Measurements from ENCODE around the gene TBXA2R.

- TF ChIP-seq, protein P1, sequence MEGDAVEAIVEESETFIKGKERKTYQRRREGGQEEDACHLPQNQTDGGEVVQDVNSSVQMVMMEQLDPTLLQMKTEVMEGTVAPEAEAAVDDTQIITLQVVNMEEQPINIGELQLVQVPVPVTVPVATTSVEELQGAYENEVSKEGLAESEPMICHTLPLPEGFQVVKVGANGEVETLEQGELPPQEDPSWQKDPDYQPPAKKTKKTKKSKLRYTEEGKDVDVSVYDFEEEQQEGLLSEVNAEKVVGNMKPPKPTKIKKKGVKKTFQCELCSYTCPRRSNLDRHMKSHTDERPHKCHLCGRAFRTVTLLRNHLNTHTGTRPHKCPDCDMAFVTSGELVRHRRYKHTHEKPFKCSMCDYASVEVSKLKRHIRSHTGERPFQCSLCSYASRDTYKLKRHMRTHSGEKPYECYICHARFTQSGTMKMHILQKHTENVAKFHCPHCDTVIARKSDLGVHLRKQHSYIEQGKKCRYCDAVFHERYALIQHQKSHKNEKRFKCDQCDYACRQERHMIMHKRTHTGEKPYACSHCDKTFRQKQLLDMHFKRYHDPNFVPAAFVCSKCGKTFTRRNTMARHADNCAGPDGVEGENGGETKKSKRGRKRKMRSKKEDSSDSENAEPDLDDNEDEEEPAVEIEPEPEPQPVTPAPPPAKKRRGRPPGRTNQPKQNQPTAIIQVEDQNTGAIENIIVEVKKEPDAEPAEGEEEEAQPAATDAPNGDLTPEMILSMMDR (IDR thresholded peaks at IDR 0.05; ENCODE audit: low read depth, low read length) = no peak
- no peak for TF ChIP-seq MYC (IDR thresholded peaks at IDR 0.05; ENCODE audit: low read depth, low read length)
- no peak for TF ChIP-seq POLR2A (IDR thresholded peaks at IDR 0.05; ENCODE audit: extremely low read depth, insufficient read length)
Measured at GRCh38 chr19:3652422-3652821, 45.7 kb upstream of the TBXA2R start.

Measured in NB4 (cell line).